NCI-H1092 treated with DMSO at 0.1 percent for 48 hours (cell line): ENCODE data around the gene CT45A9.
"Not testable (repeated sequence)": the region's sequence is repeated elsewhere in the genome, so short reads cannot be mapped to it uniquely, and the experiment has no call there.

Experiments
- DNase-seq: peaks from one replicate; lab custom pipeline; 2025; lab: John Stamatoyannopoulos, UW

CT45A9 gene

GRCh38 chrX:135871712-135872111, at the start of gene CT45A9:
Gene CT45A9 (minus strand): TSS chrX:135871812. CDS start chrX:135868061, 3,751 bp downstream.
- not testable (repeated sequence) for DNase-seq

GRCh38 chrX:135920516-135920915, 48.9 kb upstream of the CT45A9 start:
- DNase-seq: not testable (repeated sequence)

GRCh38 chrX:135914404-135914803, 42.8 kb upstream of the CT45A9 start:
- DNase-seq: no peak

- DNase-seq: no peak
Observed at GRCh38 chrX:135910251-135910650, 38.6 kb upstream of the CT45A9 start.

GRCh38 chrX:135893294-135893817, 21.7 kb upstream of the CT45A9 start, which contains the start of the genes CT45A10 and SAGE1:
Gene CT45A10 (minus strand): TSS chrX:135893444. CDS start chrX:135885344, 8,100 bp downstream.
Gene SAGE1 (plus strand): TSS chrX:135893716. CDS start chrX:135896243, 2,527 bp downstream.
- no peak for DNase-seq

- no peak for DNase-seq
Observed at GRCh38 chrX:135892781-135893180, 21.2 kb upstream of the CT45A9 start.

GRCh38 chrX:135890087-135890585, 18.5 kb upstream of the CT45A9 start:
- DNase-seq: no peak

GRCh38 chrX:135888976-135889375, 17.4 kb upstream of the CT45A9 start:
- not testable (repeated sequence) for DNase-seq

- DNase-seq: not testable (repeated sequence)
Observed at GRCh38 chrX:135888230-135888629, 16.6 kb upstream of the CT45A9 start.

- DNase-seq: not testable (repeated sequence)
Observed at GRCh38 chrX:135882741-135883140, 11.1 kb upstream of the CT45A9 start.

GRCh38 chrX:135854438-135854837, 17.2 kb downstream of the CT45A9 start, which contains the start of gene CT45A8:
Gene CT45A8 (minus strand): TSS chrX:135854538. CDS start chrX:135850783, 3,755 bp downstream.
- DNase-seq: not testable (repeated sequence)

GRCh38 chrX:135837180-135837579, 34.4 kb downstream of the CT45A9 start, which contains the start of gene CT45A7:
Gene CT45A7 (minus strand): TSS chrX:135837280. CDS start chrX:135833533, 3,747 bp downstream.
- DNase-seq: not testable (repeated sequence)

GRCh38 chrX:135819912-135820311, 51.7 kb downstream of the CT45A9 start, which contains the start of gene CT45A2:
Gene CT45A2 (minus strand): TSS chrX:135820012. CDS start chrX:135816265, 3,747 bp downstream.
- DNase-seq: not testable (repeated sequence)
